GM08714 (cell line): ENCODE data around the gene FOXG1.

Experiments
- H3K4me3 ChIP-seq: fragments of 200-500 bp; sonication (Bioruptor generic); 2 replicates; pipeline ENCODE4 v1.5.1; 2014; ENCODE audit warnings: mild to moderate bottlenecking, low read length, inconsistent platforms
- ZNF274 ChIP-seq: IDR thresholded peaks from 2 replicates; pipeline ENCODE4 v1.6.1; 2012; ENCODE audit warnings: mild to moderate bottlenecking, low read depth, low read length

Gene FOXG1

GRCh38 chr14:28777471-28778137 is 11.0 kb downstream of the FOXG1 start:
- no peak for TF ChIP-seq ZNF274
- H3K4me3 ChIP-seq, result no peak overlapping the region

- no peak overlapping the region for H3K4me3 ChIP-seq
- TF ChIP-seq ZNF274, result no peak
Observed at GRCh38 chr14:28778138-28779117, 11.8 kb downstream of the FOXG1 start.

DNA sequence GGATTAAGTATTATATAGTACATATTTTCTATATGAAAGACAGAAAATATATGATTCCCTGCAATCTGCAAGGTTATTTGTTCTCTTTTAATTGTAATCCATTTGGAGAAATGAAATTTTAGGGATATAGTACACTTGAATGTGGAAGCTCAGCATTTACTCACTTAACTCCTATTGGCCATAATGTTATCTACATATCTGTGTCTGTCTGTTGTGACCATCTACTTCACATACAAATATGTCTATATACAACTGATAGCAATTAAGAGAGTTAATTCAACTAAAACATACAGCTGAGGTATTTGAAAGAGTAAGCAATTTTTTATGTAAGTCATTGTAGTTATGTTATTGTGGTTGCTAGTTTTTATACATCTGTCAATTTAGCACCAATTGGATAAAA is 12.9 kb downstream of the FOXG1 start:
- TF ChIP-seq ZNF274, result no peak
- H3K4me3 ChIP-seq, result no peak overlapping the region

- TF ChIP-seq ZNF274, result no peak
- H3K4me3 ChIP-seq, result no peak overlapping the region
Observed at GRCh38 chr14:28780843-28781820, 14.5 kb downstream of the FOXG1 start.

DNA sequence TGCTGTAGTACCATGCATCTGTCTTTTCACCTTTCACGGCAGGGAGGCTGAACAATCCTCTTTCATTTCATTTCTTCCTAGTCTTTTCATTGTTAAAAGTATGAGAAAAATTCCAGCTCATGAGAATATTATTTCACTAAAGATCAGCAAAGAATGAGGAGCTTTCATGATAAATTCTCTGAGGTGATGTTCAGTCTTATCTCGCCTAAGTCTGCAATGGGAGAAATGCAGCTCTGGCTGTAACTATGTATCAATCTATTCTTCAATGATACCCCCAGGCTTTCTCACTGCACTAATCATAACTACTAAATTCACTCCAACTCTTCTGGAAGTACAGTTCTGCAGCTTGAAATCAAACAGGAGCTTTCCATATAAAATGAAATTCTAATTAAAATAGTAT is 15.7 kb downstream of the FOXG1 start:
- no peak for TF ChIP-seq ZNF274

DNA sequence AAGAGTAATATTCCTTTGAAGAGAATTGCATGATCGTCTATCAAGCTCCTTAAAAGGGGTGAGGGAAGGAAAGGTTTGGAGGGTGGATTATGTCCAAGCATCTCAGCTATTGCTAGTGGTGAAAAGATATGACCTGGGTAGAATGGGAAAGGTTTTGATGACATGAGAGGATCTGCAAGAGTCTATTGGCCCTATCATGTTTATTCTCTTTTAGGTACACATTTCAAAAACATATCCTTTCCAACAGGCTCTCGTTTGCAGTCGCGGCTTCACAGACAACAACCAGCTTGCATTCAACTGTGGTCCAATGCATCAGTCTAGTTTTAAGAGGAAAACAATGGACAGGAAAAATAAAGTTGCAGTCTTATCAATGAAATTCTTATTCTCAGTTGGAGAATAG is 17.1 kb downstream of the FOXG1 start:
- H3K4me3 ChIP-seq, result no peak overlapping the region
- no peak for TF ChIP-seq ZNF274

More for the DNA sequence above, 15.7 kb downstream of the FOXG1 start:
- H3K4me3 ChIP-seq, result no peak overlapping the region

DNA sequence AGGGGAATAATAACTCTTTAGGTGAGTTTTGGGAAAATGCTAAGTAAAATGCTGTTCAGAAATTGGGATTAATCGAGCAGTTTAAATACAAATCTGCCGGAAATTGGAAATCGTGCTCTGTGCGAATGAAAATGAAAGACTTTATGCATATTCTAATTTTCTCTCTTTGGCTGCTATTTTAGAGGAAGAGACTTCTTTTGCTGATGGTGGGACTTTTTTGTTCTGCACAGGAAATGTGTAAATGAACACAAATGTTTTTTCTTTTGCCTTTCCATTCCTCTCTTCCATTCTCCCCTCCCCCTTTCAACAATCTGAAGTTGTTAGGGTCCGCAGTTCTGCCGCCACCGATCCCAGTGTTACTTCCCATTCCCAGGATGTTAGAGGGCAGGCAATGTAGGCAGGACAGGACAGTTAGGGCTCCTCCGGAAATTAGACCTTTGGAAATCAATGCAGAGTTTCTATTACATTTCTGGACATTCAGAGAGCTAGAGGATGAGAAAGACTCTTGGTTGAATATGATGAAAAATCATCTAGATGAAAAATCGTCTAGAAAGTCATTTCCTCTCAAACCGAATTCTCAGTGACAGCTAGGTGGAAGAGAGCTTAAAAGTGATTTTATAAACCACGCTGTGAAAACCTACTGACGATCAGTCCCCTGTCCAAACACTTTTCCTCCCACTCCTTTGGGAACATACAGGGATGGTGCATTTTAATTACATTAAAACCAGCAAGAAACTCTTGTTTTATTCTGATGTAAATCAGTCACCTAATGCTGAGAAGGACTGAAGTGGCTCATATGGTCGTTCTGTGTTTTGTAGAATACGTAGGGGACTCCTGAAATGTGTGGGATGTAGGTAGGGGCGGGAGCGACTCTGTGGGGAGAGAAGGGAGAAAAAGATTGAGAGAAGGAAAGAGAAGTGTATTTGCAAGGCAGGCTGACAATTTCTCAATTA is 17.8 kb downstream of the FOXG1 start:
- H3K4me3 ChIP-seq, result no peak overlapping the region
- no peak for TF ChIP-seq ZNF274

DNA sequence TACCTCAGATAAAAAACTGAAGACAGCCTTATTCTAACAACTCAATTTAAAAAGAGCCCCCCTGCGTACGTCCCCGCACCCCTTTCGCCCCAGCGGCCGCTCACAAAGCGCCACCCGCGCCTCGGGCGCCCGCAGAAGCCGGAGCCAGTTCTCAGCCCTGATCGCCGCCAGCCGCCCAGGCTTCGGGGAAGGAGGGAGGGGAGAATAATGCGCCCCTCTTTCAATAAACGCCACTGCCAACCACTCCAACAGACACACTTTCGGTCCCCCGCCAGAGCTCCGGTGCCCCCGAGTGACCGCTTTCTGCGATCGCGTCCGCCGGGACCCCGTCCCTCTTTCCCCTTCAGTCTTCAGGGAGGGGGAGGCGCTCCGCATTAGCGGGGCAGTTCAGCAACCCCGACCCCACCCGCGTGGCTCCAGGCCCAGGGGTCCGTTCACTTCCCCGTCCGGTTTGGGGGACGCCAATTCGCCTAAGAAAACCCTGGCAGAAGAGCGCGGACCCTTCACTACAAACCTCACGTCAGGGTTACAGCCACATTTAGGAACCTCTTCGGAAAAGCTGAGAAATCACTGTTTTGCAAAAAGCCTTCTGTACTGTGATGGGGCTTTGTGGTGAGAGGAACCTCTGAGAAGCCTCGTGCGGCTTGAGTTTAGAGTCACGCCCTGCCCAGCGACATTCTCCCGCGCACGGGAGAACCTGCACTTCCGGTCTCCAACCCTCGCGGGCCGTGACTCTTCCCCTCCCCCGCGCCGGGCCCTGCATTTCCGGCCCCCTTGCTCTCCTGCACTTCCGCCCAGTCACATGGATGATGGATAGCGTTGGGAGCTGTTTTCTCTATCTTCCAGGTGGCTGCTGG is 18.7 kb downstream of the FOXG1 start:
- H3K4me3 ChIP-seq, result no peak overlapping the region
- no peak for TF ChIP-seq ZNF274

DNA sequence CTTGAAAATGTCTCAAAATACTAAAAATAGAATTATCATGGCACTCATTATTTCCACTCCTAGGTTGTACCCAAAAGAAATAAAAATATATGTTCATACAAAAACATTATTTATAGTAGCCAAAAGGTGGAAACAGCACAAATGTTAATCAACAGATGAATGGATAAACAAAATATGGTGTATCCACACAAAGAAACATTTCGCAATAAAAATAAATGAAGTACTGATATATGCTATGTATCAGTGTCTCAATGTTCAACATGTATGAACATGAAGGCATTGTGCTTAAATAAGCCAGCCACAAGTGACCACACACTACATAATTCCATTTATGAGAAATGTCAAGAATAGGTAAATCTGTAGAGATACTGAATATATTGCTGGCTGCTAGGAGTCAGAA is 40.9 kb downstream of the FOXG1 start:
- no peak for TF ChIP-seq ZNF274
- H3K4me3 ChIP-seq, result no peak overlapping the region

- no peak overlapping the region for H3K4me3 ChIP-seq
- TF ChIP-seq ZNF274, result no peak
Observed at GRCh38 chr14:28813810-28814209, 47.2 kb downstream of the FOXG1 start.
